H9 (cell line): ENCODE results near the gene MT1A. TPM values are rescaled to one million over a fixed set of nuclear protein-coding genes. Genes with fewer than 3 reads are reported as not detected.

Experiments
- DNase-seq: peaks from one replicate; pipeline ENCODE4 v3.0.0-alpha.2; 2017
- H2AFZ ChIP-seq: one replicate; pipeline ENCODE4 v1.6.1; 2013; ENCODE audit warnings: mild to moderate bottlenecking, low read length, control low read depth, moderate library complexity
- H2AK5ac ChIP-seq: 2 replicates; pipeline ENCODE4 v1.6.1; 2013; ENCODE audit warnings: low read length, control low read depth, mixed read lengths; ENCODE audit not compliant: insufficient read length
- H2BK120ac ChIP-seq: one replicate; pipeline ENCODE4 v1.6.1; 2013; ENCODE audit warnings: low read depth, mild to moderate bottlenecking, low read length, control low read depth, inconsistent platforms; ENCODE audit not compliant: poor library complexity, severe bottlenecking
- H2BK12ac ChIP-seq: 2 replicates; pipeline ENCODE4 v1.6.1; 2013; ENCODE audit warnings: low read length, control low read depth, mixed read lengths, low read depth; ENCODE audit not compliant: insufficient read length
- H2BK15ac ChIP-seq: 2 replicates; pipeline ENCODE4 v1.6.1; 2013; ENCODE audit warnings: low read depth, low read length, control low read depth
- H2BK20ac ChIP-seq: one replicate; pipeline ENCODE4 v1.6.1; 2013; ENCODE audit warnings: low read depth, mild to moderate bottlenecking, low read length, control low read depth, inconsistent platforms; ENCODE audit not compliant: poor library complexity, severe bottlenecking
- H2BK5ac ChIP-seq: 2 replicates; pipeline ENCODE4 v1.6.1; 2013; ENCODE audit warnings: low read length, control low read depth, mixed read lengths; ENCODE audit not compliant: insufficient read length
- H3K14ac ChIP-seq: 2 replicates; pipeline ENCODE4 v1.6.1; 2013; ENCODE audit warnings: low read length, control low read depth; ENCODE audit not compliant: insufficient read depth
- H3K18ac ChIP-seq: 2 replicates; pipeline ENCODE4 v1.6.1; 2013; ENCODE audit warnings: low read depth, mild to moderate bottlenecking, mixed read lengths, low read length, control low read depth; ENCODE audit not compliant: insufficient read length
- H3K23ac ChIP-seq: 2 replicates; pipeline ENCODE4 v1.6.1; 2013; ENCODE audit warnings: low read length, control low read depth, mixed read lengths, low read depth; ENCODE audit not compliant: insufficient read length
- H3K23me2 ChIP-seq: 2 replicates; pipeline ENCODE4 v1.6.1; 2013; ENCODE audit warnings: low read depth, mild to moderate bottlenecking, mixed read lengths, low read length, control low read depth; ENCODE audit not compliant: insufficient read length, poor library complexity, severe bottlenecking
- H3K27ac ChIP-seq: 2 replicates; pipeline ENCODE4 v1.5.1; 2013; ENCODE audit warnings: low read length, control low read depth, mixed read lengths, low read depth; ENCODE audit not compliant: insufficient read length
- H3K27me3 ChIP-seq: 2 replicates; pipeline ENCODE4 v1.6.1; 2013; ENCODE audit warnings: low read length, control low read depth, inconsistent platforms; ENCODE audit not compliant: insufficient read depth
- H3K4ac ChIP-seq: 2 replicates; pipeline ENCODE4 v1.6.1; 2013; ENCODE audit warnings: low read depth, mild to moderate bottlenecking, control low read depth, inconsistent platforms, low read length, moderate library complexity
- H3K4me1 ChIP-seq: 2 replicates; pipeline ENCODE4 v1.6.1; 2013; ENCODE audit warnings: low read length, control low read depth, inconsistent platforms; ENCODE audit not compliant: insufficient read depth
- H3K4me2 ChIP-seq: 2 replicates; pipeline ENCODE4 v1.6.1; 2013; ENCODE audit warnings: low read length, control low read depth, mixed read lengths; ENCODE audit not compliant: insufficient read length, insufficient read depth
- H3K56ac ChIP-seq: 2 replicates; pipeline ENCODE4 v1.6.1; 2013; ENCODE audit warnings: low read depth, mild to moderate bottlenecking, mixed read lengths, low read length, control low read depth; ENCODE audit not compliant: insufficient read length
- H3K79me1 ChIP-seq: 2 replicates; pipeline ENCODE4 v1.6.1; 2013; ENCODE audit warnings: low read depth, mild to moderate bottlenecking, moderate library complexity, low read length, control low read depth, inconsistent platforms; ENCODE audit not compliant: insufficient read depth, poor library complexity, severe bottlenecking
- H3K79me2 ChIP-seq: 2 replicates; pipeline ENCODE4 v1.6.1; 2013; ENCODE audit warnings: low read length, control low read depth, inconsistent platforms; ENCODE audit not compliant: insufficient read depth
- H3K9ac ChIP-seq: 2 replicates; pipeline ENCODE4 v1.6.1; 2013; ENCODE audit warnings: low read length, control low read depth, mixed read lengths; ENCODE audit not compliant: insufficient read length; ENCODE audit errors: extremely low read depth
- H3K9me3 ChIP-seq: one replicate; pipeline ENCODE4 v1.6.1; 2013; ENCODE audit warnings: low read depth, low read length, inconsistent platforms; ENCODE audit not compliant: control insufficient read depth
- H3T11ph ChIP-seq: one replicate; pipeline ENCODE4 v1.6.1; 2013; ENCODE audit warnings: mild to moderate bottlenecking, low read length, control low read depth, inconsistent platforms
- H4K20me1 ChIP-seq: one replicate; pipeline ENCODE4 v1.6.1; 2013; ENCODE audit not compliant: control insufficient read depth, insufficient read length, insufficient read depth
- H4K5ac ChIP-seq: 2 replicates; pipeline ENCODE4 v1.6.1; 2013; ENCODE audit warnings: low read depth, mild to moderate bottlenecking, mixed read lengths, low read length, control low read depth; ENCODE audit not compliant: insufficient read length
- H4K8ac ChIP-seq: replicated peaks from 2 replicates; pipeline ENCODE4 v1.6.1; 2013; ENCODE audit warnings: low read length, control low read depth, mixed read lengths, low read depth; ENCODE audit not compliant: insufficient read length
- H4K91ac ChIP-seq: 2 replicates; pipeline ENCODE4 v1.6.1; 2013; ENCODE audit warnings: low read depth, mild to moderate bottlenecking, moderate library complexity, mixed read lengths, low read length, control low read depth; ENCODE audit not compliant: insufficient read length
- H3K27ac Mint-ChIP-seq, 3 experiments: 2 replicates in 2 of 3; 3 replicates in 1 of 3; pipeline ENCODE4 v1.8.0; 2020 to 2021; ENCODE audit warnings: mixed read lengths in 3 of 3, mild to moderate bottlenecking in 1 of 3, moderate library complexity in 1 of 3
- H3K27me3 Mint-ChIP-seq: 2 replicates; pipeline ENCODE4 v1.8.0; 2021; ENCODE audit warnings: low read depth, mild to moderate bottlenecking, moderate library complexity, mixed read lengths
- H3K36me3 Mint-ChIP-seq, 3 experiments: 2 replicates in 2 of 3; 3 replicates in 1 of 3; pipeline ENCODE4 v1.8.0; 2020 to 2021; ENCODE audit warnings: low read depth in 3 of 3, mixed read lengths in 3 of 3; ENCODE audit not compliant: insufficient read depth in 1 of 3
- H3K4me1 Mint-ChIP-seq, 2 experiments: 2 replicates each; pipeline ENCODE4 v1.8.0; 2020; ENCODE audit warnings: mixed read lengths in 2 of 2
- H3K4me3 Mint-ChIP-seq, 2 experiments: 2 replicates in 1 of 2; 3 replicates in 1 of 2; pipeline ENCODE4 v1.8.0; 2020 to 2021; ENCODE audit warnings: mild to moderate bottlenecking in 2 of 2, mixed read lengths in 2 of 2, moderate library complexity in 1 of 2
- H3K9me3 Mint-ChIP-seq, 2 experiments: 2 replicates in 1 of 2; 3 replicates in 1 of 2; pipeline ENCODE4 v1.8.0; 2020; ENCODE audit warnings: mild to moderate bottlenecking in 2 of 2, mixed read lengths in 2 of 2, moderate library complexity in 1 of 2
- CTCF ChIP-seq: fragments of 200-600 bp; sonication (generic); conservative IDR thresholded peaks from 3 replicates; pipeline ENCODE4 v1.8.0; 2021; ENCODE audit warnings: antibody characterized with exemption, mild to moderate bottlenecking
- WGBS: extraction: QIAGEN DNeasy Blood & Tissue Kit; methylation state at CpG from one replicate; pipeline ENCODE4 v1.1.7; 2013; ENCODE audit warnings: missing lambda C conversion rate, low lambda C conversion rate, mixed read lengths; ENCODE audit not compliant: insufficient read length; ENCODE audit errors: extremely low coverage; 5-methylcytosine and 5-hydroxymethylcytosine counted together
- total RNA-seq: library from RNA; stranded (reverse); gene quantifications from 2 replicates; pipeline ENCODE4 v1.2.1, GENCODE V29; 2021

Gene MT1A
- total RNA-seq, 1 experiment from 2014 or later, result not detected

DNA sequence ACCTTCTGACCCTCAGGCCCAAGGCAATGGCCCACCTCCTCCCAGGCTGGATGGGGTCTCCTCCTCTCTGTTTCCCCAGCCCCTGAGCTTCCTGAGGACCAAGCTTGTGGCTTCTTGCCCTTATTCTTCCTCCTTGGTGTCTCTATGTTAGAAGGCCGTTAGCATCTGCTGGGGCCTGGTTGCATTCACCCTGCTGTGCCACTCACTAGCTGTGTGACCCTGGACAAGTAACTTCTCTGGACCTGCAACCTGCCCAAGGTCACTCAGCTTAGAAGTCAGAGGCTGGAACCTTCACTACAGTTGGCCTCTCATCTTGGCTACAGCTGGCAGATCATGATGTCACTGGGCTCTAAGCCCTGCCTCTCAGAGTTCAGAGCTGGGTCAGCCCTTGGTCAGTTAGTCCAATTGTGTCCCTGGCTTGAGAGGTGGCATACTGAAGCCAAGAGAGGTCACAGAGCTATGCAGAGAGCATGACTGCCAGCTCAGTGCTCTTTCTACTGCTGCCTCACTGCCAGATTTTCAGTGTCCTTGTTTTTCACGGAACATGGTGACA is 27.1 kb upstream of the MT1A start:
- Histone ChIP-seq H2BK12ac (no peak overlapping the region), H3K23me2 (peaks cover 8% of the 10 kb centered on the region), H2AFZ (no peak overlapping the region), H3K4me2 (no peak overlapping the region), H4K5ac (no peak overlapping the region), H2BK5ac (no peak overlapping the region), H3K14ac (no peak overlapping the region), H3K27me3 (peaks cover 24% of the 10 kb centered on the region; the same call in 1 of the 2 replicates), H3K4ac (no peak overlapping the region), H3T11ph (no peak overlapping the region), H3K27ac (no peak overlapping the region), H2AK5ac (no peak overlapping the region), H4K91ac (no peak overlapping the region), H3K56ac (no peak overlapping the region), H2BK15ac (no peak overlapping the region), H4K20me1 (no peaks in the 10 kb centered on the region), H3K79me1 (no peaks in the 10 kb centered on the region), H2BK20ac (no peak overlapping the region), H3K79me2 (no peaks in the 10 kb centered on the region), H2BK120ac (no peak overlapping the region), H3K4me1 (peaks cover 6% of the 10 kb centered on the region; the same call in 1 of the 2 replicates), H3K9ac (no peak overlapping the region), H3K9me3 (no peaks in the 10 kb centered on the region), H4K8ac (no peak overlapping the region), H3K18ac (no peak overlapping the region), H3K23ac (no peak overlapping the region)
- Mint-ChIP-seq H3K4me3 (no peak overlapping the region; a peak in 1 of 5 replicates), H3K27me3 (peaks cover 78% of the 10 kb centered on the region), H3K9me3 (no peaks in the 10 kb centered on the region), H3K4me1 (peaks cover 29 to 40% of the 10 kb centered on the region in 2 experiments), H3K36me3 (no peaks in the 10 kb centered on the region), H3K27ac (no peak overlapping the region; a peak in 1 of 7 replicates)
- TF ChIP-seq CTCF, result no peak
- no peak for DNase-seq
- WGBS, result no CpG with 5 or more reads among the region's 2 CpGs
